GM18520 (cell line): ENCODE results near the gene OR2A14.
"Not testable (repeated sequence)": the region's sequence is repeated elsewhere in the genome, so short reads cannot be mapped to it uniquely, and the experiment has no call there.

Experiments used
- ATAC-seq: cut with Tn5 transposase; IDR thresholded peaks from one replicate; pipeline ENCODE4 v1.9.1; 2021; ENCODE audit not compliant: unreplicated experiment

The OR2A14 gene

GRCh38 chr7:144122876-144123275 lies at the start of gene OR2A14:
OR2A14 (plus strand) TSS chr7:144123176; CDS start chr7:144129113, 5,937 bp downstream.
- ATAC-seq = no peak

GRCh38 chr7:144074374-144074773 lies 48.6 kb upstream of the OR2A14 start:
- ATAC-seq = no peak

DNA sequence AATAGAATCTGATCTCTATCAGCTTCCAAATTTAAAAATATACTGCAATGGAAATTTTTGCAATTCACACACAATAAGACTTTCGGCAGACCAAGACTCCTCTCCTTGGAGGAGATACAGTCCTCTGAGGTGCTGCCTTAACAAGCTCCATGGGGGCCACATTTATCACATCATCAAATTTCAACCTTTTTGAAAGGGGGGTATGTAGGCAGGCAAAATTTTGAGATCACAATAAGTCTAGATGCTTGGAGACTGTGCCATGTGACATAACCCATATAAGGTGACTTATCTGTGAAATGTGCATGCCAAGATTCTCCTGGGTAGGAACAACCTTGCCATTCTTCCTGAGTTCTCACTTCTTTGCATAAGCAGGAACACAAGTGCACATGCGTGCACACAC lies 37.0 kb upstream of the OR2A14 start, which contains the start of gene OR2A12:
OR2A12 (plus strand) TSS at position 301 of the 400 bp plus-strand sequence. CDS start 8,830 bp downstream, outside the sequence.
- ATAC-seq = no peak

DNA sequence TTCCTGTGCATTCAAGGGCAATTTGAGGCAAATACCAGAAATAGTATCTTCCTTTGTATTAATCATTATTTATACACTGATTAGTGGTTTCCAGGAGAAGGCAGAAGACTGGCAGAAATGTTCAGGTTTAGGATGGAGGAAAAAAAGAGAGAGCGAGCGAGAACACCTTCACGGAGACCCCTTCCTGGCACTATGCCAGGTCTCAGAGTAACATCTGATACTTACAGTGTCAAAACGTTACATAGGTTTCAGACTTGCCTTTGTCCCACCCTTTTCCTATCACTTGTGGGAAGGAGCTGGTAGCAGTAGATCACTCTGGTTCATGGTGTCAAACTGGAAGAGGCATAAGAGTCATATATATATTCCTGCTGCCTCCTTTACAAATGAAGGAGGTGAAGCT lies 36.2 kb upstream of the OR2A14 start:
- no peak for ATAC-seq

- no peak for ATAC-seq
Observed at GRCh38 chr7:144087230-144087629, 35.7 kb upstream of the OR2A14 start.

GRCh38 chr7:144090667-144091066 lies 32.3 kb upstream of the OR2A14 start:
- no peak for ATAC-seq

GRCh38 chr7:144098776-144099175 lies 24.2 kb upstream of the OR2A14 start:
- no peak for ATAC-seq

DNA sequence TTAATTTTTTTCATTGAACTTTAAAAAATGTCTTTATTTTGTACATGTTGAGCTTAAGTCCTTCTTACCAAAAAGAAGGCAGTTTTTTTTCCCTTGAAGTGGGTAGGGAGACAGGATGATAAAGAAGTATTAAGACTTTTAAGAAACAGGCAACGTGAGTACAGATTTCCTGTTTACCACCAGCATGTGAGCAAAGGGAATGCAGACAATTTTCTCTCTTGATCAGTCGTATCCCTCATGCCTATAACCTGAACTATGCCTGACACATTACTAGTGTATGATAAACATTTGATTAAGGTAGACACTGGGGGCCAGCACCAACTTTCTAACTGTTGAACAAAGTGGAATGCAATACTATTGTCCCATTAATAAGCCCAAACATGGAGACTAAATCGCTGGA lies 22.4 kb upstream of the OR2A14 start:
- ATAC-seq = no peak

- no peak for ATAC-seq
Observed at GRCh38 chr7:144102041-144102440, 20.9 kb upstream of the OR2A14 start.

DNA sequence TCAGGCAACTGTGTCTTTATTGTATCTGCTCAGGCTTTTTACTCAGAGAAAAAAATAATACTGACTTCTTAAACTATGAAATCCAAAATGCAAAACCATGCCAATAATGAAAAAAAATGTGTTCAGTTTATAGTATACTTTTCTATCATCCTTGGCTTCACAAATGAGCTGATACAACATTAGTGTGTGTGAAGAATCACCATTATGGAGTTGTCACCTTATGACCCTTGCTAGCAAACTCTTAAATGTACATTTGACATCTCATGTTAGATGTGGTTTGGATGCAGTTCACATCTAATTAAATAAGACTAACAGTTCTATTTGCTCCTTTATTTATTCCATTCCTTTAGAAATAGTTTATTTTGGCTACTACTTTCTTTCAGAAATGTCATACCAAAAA lies 17.8 kb upstream of the OR2A14 start:
- ATAC-seq = no peak

GRCh38 chr7:144109283-144109682 lies 13.7 kb upstream of the OR2A14 start, which contains the start of gene OR2A2:
OR2A2 (plus strand) TSS chr7:144109583; CDS start chr7:144109583, 0 bp downstream.
- ATAC-seq = no peak

GRCh38 chr7:144110272-144110671 lies 12.7 kb upstream of the OR2A14 start:
- ATAC-seq = no peak

DNA sequence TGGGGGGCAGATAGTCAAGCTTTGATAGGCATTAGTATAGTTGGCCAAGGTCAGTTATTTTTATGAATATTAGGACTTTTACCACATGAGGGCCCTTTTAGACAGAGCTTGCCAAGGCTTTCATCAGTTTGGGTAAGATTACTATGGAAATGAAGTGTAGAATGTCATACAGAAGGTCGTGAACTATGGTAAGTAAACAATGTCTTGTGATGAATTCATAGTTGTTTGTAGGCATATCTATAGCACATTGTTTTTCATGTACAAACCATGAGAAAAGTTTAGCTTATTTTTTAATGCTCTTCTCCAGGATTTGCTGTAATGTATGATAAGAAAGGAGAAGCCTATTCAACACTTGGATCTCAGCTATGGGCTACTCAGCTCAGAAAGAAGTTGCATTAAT lies 9.3 kb upstream of the OR2A14 start:
- no peak for ATAC-seq

DNA sequence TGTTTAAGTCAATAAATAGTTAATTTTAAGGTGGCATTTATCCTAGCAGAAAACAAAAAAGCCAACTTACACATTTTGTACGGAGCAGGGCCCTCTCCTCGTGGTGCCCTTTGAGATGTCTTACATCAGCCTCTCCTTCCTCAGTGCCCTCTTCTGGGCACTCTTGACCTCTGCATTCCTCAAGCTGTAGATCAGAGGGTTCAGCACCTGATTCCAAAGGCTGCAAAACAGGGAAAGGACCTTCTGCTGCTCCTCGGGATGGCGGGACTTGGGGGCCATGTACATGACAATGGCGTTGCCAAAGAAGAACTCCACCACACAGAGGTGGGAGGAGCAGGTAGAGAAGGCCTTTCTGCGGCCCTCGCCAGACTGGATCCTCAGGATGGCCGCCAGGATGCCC lies 4.6 kb upstream of the OR2A14 start:
- ATAC-seq = no peak

- ATAC-seq = peak; percentile 93
Observed at GRCh38 chr7:144127714-144128334, 4.8 kb downstream of the OR2A14 start.

DNA sequence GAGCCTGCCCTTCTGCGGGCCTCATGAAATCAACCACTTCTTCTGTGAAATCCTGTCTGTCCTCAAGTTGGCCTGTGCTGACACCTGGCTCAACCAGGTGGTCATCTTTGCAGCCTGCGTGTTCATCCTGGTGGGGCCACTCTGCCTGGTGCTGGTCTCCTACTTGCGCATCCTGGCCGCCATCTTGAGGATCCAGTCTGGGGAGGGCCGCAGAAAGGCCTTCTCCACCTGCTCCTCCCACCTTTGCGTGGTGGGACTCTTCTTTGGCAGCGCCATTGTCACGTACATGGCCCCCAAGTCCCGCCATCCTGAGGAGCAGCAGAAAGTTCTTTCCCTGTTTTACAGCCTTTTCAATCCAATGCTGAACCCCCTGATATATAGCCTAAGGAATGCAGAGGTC lies 6.6 kb downstream of the OR2A14 start:
- ATAC-seq = not testable (repeated sequence)

DNA sequence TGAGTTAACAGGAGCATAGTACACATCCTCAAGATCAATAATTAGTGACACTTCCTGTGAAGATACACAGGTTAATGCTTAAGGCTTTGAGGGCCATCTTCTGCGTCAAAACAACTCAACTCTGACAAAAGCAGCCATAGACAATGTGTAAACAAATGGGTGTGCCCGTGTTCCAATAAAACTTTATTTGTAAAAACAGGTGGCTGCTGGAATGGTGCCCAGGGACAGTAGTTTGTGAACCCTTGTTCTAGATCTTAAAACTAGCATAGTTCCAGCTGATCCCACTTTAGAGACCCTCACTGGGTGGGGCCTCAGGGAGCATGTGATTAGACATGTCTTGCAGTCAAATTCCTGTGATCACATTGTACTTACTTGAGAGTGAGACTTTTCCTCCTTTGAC lies 7.8 kb downstream of the OR2A14 start:
- ATAC-seq = no peak

DNA sequence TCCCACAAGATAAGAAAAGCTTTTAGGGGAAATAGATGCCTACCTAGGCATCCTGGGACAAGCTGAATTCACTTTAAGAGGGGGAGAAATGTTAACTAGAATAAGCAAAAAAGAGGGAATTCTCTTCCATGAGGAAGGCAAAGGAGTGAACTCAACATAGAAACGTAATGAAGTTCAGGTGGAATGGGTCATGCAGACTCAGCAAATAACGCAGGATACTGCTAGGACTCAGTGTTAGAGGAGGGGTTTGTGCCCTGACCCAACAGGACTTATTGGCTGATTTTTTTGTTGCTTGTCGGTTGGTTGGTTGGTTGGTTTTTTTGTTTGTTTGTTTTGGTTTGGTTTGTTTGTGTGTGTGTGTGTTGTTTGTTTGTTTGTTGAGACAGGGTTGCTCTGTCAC lies 9.3 kb downstream of the OR2A14 start:
- ATAC-seq = no peak

GRCh38 chr7:144133307-144133706 lies 10.3 kb downstream of the OR2A14 start:
- ATAC-seq = no peak

- no peak for ATAC-seq
Observed at GRCh38 chr7:144134116-144134515, 11.1 kb downstream of the OR2A14 start.

- no peak for ATAC-seq
Observed at GRCh38 chr7:144137501-144137900, 14.5 kb downstream of the OR2A14 start.

DNA sequence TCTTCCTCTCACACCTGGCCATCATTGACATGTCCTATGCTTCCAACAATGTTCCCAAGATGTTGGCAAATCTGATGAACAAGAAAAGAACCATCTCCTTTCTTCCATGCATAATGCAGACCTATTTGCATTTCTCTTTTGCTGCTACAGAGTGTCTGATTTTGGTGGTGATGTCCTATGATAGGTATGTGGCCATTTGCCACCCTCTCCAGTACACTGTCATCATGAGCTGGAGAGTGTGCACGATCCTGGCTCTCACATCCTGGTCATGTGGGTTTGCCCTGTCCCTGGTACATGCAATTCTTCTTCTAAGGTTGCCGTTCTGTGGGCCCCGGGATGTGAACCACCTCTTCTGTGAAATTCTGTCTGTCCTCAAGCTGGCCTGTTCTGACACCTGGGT lies 19.2 kb downstream of the OR2A14 start:
- ATAC-seq = no peak

- ATAC-seq = no peak
Observed at GRCh38 chr7:144144426-144144825, 21.4 kb downstream of the OR2A14 start.
